ENCODE measurements around the gene OR4D1. TPM values are rescaled to one million over a fixed set of nuclear protein-coding genes. Genes with fewer than 3 reads are reported as not detected.

Gene OR4D1
- total and polyA plus RNA-seq, 2 of the 4 experiments (the other 2 are of a cell fraction), result not detected

GRCh38 chr17:58187675-58188074, 39.5 kb downstream of the OR4D1 start:
- H4K8ac ChIP-seq (ENCODE audit: low read depth in 2 of 2, low read length in 2 of 2), result no peak overlapping the region
- no peak overlapping the region for H3K4ac ChIP-seq (ENCODE audit: low read depth, low read length)
- H2AFZ ChIP-seq (replicated peaks; ENCODE audit: low read length, poor library complexity), result no peak overlapping the region
- H3K56ac ChIP-seq (ENCODE audit: extremely low read depth, insufficient read depth, low read length), result no peak overlapping the region
- H3K18ac ChIP-seq (ENCODE audit: low read depth, low read length), result no peak overlapping the region
- ChIA-PET CTCF (no interaction called here), POLR2A (ENCODE audit: unreplicated experiment) (no interaction called here)
- no TSS peak for BruUV-seq (replicated peaks)
- H3K27ac ChIP-seq (ENCODE audit: insufficient read depth, low read length), result no peak overlapping the region
- H2BK5ac ChIP-seq (ENCODE audit: low read depth, low read length, poor library complexity, severe bottlenecking), result no peak overlapping the region
- peaks cover 10% of the 10 kb centered on the region for H3K27me3 ChIP-seq (ENCODE audit: control insufficient read depth, insufficient read depth, low read length)
- ATAC-seq (ENCODE audit: low read depth) (no peak), DNase-seq (no peak)
- H3K23ac ChIP-seq (ENCODE audit: low read depth, low read length), result no peak overlapping the region
- H3K4me1 ChIP-seq (ENCODE audit: control insufficient read depth, insufficient read depth, low read length), result no peaks in the 10 kb centered on the region
- no peak overlapping the region for H4K91ac ChIP-seq (ENCODE audit: insufficient read depth, low read depth, low read length)
- dilution Hi-C loops (cut with HindIII; ENCODE audit: low sequenced_read_pairs, unreplicated experiment) (no loop called here), intact Hi-C loops (cut with micrococcal nuclease) (no loop called here), in situ Hi-C loops (cut with MboI; ENCODE audit: low sequenced_read_pairs) (no loop called here)
- no peaks in the 10 kb centered on the region for H3K9me3 ChIP-seq (ENCODE audit: control insufficient read depth, insufficient read depth, low read length)
- no peaks in the 10 kb centered on the region for H4K20me1 ChIP-seq (ENCODE audit: insufficient read depth, low read length)
- no peak overlapping the region for H2BK20ac ChIP-seq (ENCODE audit: low read depth, low read length)
- no peak overlapping the region for H3K14ac ChIP-seq (replicated peaks; ENCODE audit: low read depth, low read length)
- no peaks in the 10 kb centered on the region for H3K79me1 ChIP-seq (ENCODE audit: low read depth in 1 of 2, low read length in 2 of 2)
- no peak overlapping the region for H2AK9ac ChIP-seq (replicated peaks; ENCODE audit: low read depth, low read length, poor library complexity)
- no peak overlapping the region for H2BK120ac ChIP-seq (ENCODE audit: low read depth, low read length)
- no peaks in the 10 kb centered on the region for H3K36me3 ChIP-seq (ENCODE audit: control insufficient read depth, insufficient read depth, low read length)
- peaks cover 4% of the 10 kb centered on the region; the same call in 1 of the 2 replicates for H3K9me1 ChIP-seq (ENCODE audit: insufficient read depth, low read length)
- H2BK15ac ChIP-seq (ENCODE audit: low read depth, low read length), result no peak overlapping the region
- H3K4me3 ChIP-seq (ENCODE audit: insufficient read depth, low read depth, low read length), result no peak overlapping the region
- no peak for TF ChIP-seq MXI1 (IDR thresholded peaks at IDR 0.05; ENCODE audit: borderline replicate concordance, low read depth, low read length)
- TF ChIP-seq NFE2L2 (IDR thresholded peaks at IDR 0.05; ENCODE audit: low read depth, low read length), result no peak
- TF ChIP-seq POLR2A (IDR thresholded peaks at IDR 0.05; ENCODE audit: low read depth, low read length), result no peak
- TF ChIP-seq BHLHE40 (IDR thresholded peaks at IDR 0.05; ENCODE audit: low read depth, low read length), result no peak
- TF ChIP-seq SMC3 (IDR thresholded peaks at IDR 0.05; ENCODE audit: low read depth, low read length), result no peak
- TF ChIP-seq, protein P1, sequence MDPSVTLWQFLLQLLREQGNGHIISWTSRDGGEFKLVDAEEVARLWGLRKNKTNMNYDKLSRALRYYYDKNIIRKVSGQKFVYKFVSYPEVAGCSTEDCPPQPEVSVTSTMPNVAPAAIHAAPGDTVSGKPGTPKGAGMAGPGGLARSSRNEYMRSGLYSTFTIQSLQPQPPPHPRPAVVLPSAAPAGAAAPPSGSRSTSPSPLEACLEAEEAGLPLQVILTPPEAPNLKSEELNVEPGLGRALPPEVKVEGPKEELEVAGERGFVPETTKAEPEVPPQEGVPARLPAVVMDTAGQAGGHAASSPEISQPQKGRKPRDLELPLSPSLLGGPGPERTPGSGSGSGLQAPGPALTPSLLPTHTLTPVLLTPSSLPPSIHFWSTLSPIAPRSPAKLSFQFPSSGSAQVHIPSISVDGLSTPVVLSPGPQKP (IDR thresholded peaks at IDR 0.05; ENCODE audit: borderline replicate concordance, low read depth, low read length), result no peak
- no peak for TF ChIP-seq CEBPB (IDR thresholded peaks at IDR 0.05; ENCODE audit: low read depth, low read length)
- no peak for TF ChIP-seq MAZ (IDR thresholded peaks at IDR 0.05; ENCODE audit: borderline replicate concordance, low read depth, low read length)
- TF ChIP-seq, protein P2, sequence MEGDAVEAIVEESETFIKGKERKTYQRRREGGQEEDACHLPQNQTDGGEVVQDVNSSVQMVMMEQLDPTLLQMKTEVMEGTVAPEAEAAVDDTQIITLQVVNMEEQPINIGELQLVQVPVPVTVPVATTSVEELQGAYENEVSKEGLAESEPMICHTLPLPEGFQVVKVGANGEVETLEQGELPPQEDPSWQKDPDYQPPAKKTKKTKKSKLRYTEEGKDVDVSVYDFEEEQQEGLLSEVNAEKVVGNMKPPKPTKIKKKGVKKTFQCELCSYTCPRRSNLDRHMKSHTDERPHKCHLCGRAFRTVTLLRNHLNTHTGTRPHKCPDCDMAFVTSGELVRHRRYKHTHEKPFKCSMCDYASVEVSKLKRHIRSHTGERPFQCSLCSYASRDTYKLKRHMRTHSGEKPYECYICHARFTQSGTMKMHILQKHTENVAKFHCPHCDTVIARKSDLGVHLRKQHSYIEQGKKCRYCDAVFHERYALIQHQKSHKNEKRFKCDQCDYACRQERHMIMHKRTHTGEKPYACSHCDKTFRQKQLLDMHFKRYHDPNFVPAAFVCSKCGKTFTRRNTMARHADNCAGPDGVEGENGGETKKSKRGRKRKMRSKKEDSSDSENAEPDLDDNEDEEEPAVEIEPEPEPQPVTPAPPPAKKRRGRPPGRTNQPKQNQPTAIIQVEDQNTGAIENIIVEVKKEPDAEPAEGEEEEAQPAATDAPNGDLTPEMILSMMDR (conservative IDR thresholded peaks at IDR 0.05; ENCODE audit: low read depth, low read length), result no peak
- TF ChIP-seq RFX5 (IDR thresholded peaks at IDR 0.05; ENCODE audit: low read depth, low read length), result no peak
- TF ChIP-seq RAD21 (IDR thresholded peaks at IDR 0.05; ENCODE audit: low read length), result no peak
- TF ChIP-seq FOS (IDR thresholded peaks at IDR 0.05; ENCODE audit: low read depth, low read length), result no peak
- TF ChIP-seq USF2 (IDR thresholded peaks at IDR 0.05; ENCODE audit: low read depth, low read length), result no peak
- no peak for TF ChIP-seq MAFK (IDR thresholded peaks at IDR 0.05; ENCODE audit: low read depth, low read length)
- no peak for TF ChIP-seq CHD1 (IDR thresholded peaks at IDR 0.05; ENCODE audit: low read depth, low read length)
- no peak for TF ChIP-seq RCOR1 (IDR thresholded peaks at IDR 0.05; ENCODE audit: insufficient replicate concordance, low read length)
- H3K4me2 ChIP-seq (ENCODE audit: low read depth, low read length), result no peak overlapping the region
- no CpG with 5 or more reads among the region's 7 CpGs for WGBS, 2 experiments (ENCODE audit: extremely low coverage in 2 of 2, insufficient read length in 1 of 2)
- no peak overlapping the region for H3K9ac ChIP-seq (ENCODE audit: low read depth, low read length)
- no peak overlapping the region for H2AK5ac ChIP-seq (ENCODE audit: low read depth, low read length)
- H4K5ac ChIP-seq (ENCODE audit: low read depth, low read length), result no peak overlapping the region

Data from IMR-90 (cell line).